ENCODE measurements around the gene NFATC2. TPM values are rescaled to one million over a fixed set of nuclear protein-coding genes. Genes with fewer than 3 reads are reported as not detected.

NFATC2 gene
- total RNA-seq, 2 experiments from 2014 or later = 58.9 to 62.3 TPM

GRCh38 chr20:51413857-51414256 is 128.7 kb downstream of the NFATC2 start:
- Mint-ChIP-seq H3K27me3 (no peaks in the 10 kb centered on the region), H3K36me3 (peaks cover 39% of the 10 kb centered on the region), H3K4me3 (no peak overlapping the region), H3K9me3 (no peaks in the 10 kb centered on the region), H3K4me1 (peaks cover 49% of the 10 kb centered on the region), H3K27ac (peak overlapping the region; percentile 55)
- ATAC-seq (ENCODE audit: low read depth) (no peak), DNase-seq (no peak)
- POLR2A ChIA-PET = interaction anchor here (2.2 kb wide), 1 partner anchor 9 kb away, joined by 7 read pairs; no protein-coding TSS in a partner anchor

GRCh38 chr20:51412951-51413481 is 129.5 kb downstream of the NFATC2 start:
- Mint-ChIP-seq H3K4me3 (no peak overlapping the region), H3K4me1 (peaks cover 49% of the 10 kb centered on the region), H3K27me3 (no peaks in the 10 kb centered on the region), H3K27ac (peak overlapping the region; percentile 56), H3K36me3 (peaks cover 46% of the 10 kb centered on the region), H3K9me3 (no peaks in the 10 kb centered on the region)
- DNase-seq (no peak), ATAC-seq (ENCODE audit: low read depth) (no peak)
- POLR2A ChIA-PET = no interaction called here

- Mint-ChIP-seq H3K4me3 (peak overlapping the region; percentile 16), H3K9me3 (no peaks in the 10 kb centered on the region), H3K27me3 (no peaks in the 10 kb centered on the region), H3K27ac (peak overlapping the region; percentile 68), H3K36me3 (peaks cover 50% of the 10 kb centered on the region), H3K4me1 (peaks cover 46% of the 10 kb centered on the region)
- POLR2A ChIA-PET = no interaction called here
- no peak for DNase-seq
- ATAC-seq (ENCODE audit: low read depth) = no peak
Measured at GRCh38 chr20:51412333-51412871, 130.1 kb downstream of the NFATC2 start.

GRCh38 chr20:51411870-51412269 is 130.6 kb downstream of the NFATC2 start:
- Mint-ChIP-seq H3K36me3 (peaks cover 50% of the 10 kb centered on the region), H3K4me1 (peaks cover 44% of the 10 kb centered on the region), H3K4me3 (no peak overlapping the region), H3K9me3 (no peaks in the 10 kb centered on the region), H3K27ac (peak overlapping the region; percentile 68), H3K27me3 (no peaks in the 10 kb centered on the region)
- ATAC-seq (ENCODE audit: low read depth) (no peak), DNase-seq (no peak)
- POLR2A ChIA-PET = no interaction called here

- H3K9me3 Mint-ChIP-seq = no peaks in the 10 kb centered on the region
- H3K4me3 Mint-ChIP-seq = no peak overlapping the region
- peaks cover 55% of the 10 kb centered on the region for H3K36me3 Mint-ChIP-seq
- DNase-seq (no peak), ATAC-seq (ENCODE audit: low read depth) (no peak)
- H3K27ac Mint-ChIP-seq = peak overlapping the region; percentile 43
- peaks cover 38% of the 10 kb centered on the region for H3K4me1 Mint-ChIP-seq
- POLR2A ChIA-PET = interaction anchor here (0.5 to 0.7 kb wide), 3 partner anchors 11 to 48 kb away, joined by 3 to 5 read pairs (median 3); no protein-coding TSS in a partner anchor
- H3K27me3 Mint-ChIP-seq = no peaks in the 10 kb centered on the region
Measured at GRCh38 chr20:51410586-51411325, 131.8 kb downstream of the NFATC2 start.

- no peak overlapping the region for H3K4me3 Mint-ChIP-seq
- H3K9me3 Mint-ChIP-seq = no peaks in the 10 kb centered on the region
- H3K27ac Mint-ChIP-seq = peak overlapping the region; percentile 23
- ATAC-seq (ENCODE audit: low read depth) (no peak), DNase-seq (no peak)
- POLR2A ChIA-PET = no interaction called here
- H3K27me3 Mint-ChIP-seq = no peaks in the 10 kb centered on the region
- peaks cover 63% of the 10 kb centered on the region for H3K36me3 Mint-ChIP-seq
- peaks cover 45% of the 10 kb centered on the region for H3K4me1 Mint-ChIP-seq
Measured at GRCh38 chr20:51409192-51409880, 133.2 kb downstream of the NFATC2 start.

DNA sequence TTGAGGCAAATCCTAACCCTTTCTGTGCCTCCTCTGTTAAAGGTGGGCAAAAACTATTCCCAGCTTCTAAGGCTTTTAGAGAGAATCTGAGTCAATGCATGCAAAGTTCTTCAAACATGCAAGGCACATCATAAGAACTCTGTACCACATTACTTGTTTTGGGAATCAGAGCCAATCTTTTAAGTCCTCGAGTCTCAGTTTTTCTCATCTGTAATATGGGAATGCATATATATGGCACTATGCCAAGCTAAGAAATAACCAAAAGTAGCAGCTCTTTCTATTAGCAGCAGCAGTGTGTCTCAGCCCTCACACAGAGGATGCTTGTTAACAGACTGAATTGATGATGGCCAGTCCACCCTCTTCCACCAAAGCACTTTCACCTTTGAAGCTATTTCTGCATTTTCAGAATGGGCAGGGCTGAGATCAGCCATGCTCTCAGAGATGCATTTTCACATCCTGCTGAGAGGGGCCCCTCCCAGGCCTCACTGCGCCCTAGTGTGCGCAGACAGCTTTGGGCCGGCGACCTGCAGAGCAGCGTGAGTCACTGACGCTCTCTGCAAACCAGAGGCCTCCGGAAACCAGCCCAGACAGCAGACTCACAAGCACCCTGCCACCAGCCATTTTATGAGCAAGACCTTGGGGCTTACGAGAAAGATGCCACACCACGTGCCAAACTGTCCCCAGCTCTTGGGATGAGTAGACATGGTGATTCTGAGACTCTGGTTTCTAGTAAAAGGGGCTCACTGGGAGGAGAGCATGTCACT is 138.0 kb downstream of the NFATC2 start:
- H3K27me3 Mint-ChIP-seq = no peaks in the 10 kb centered on the region
- peak; percentile 66 for ATAC-seq (ENCODE audit: low read depth)
- H3K36me3 Mint-ChIP-seq = peaks cover 68% of the 10 kb centered on the region
- peak; percentile 62 for DNase-seq
- H3K4me3 Mint-ChIP-seq = peak overlapping the region; percentile 18
- H3K27ac Mint-ChIP-seq = peak overlapping the region; percentile 96
- POLR2A ChIA-PET = interaction anchor here (0.6 to 1.8 kb wide), 9 partner anchors 10 to 190 kb away, joined by 3 to 8 read pairs (median 5); no protein-coding TSS in a partner anchor
- H3K4me1 Mint-ChIP-seq = peaks cover 67% of the 10 kb centered on the region
- no peaks in the 10 kb centered on the region for H3K9me3 Mint-ChIP-seq

GRCh38 chr20:51403466-51404220 is 138.9 kb downstream of the NFATC2 start:
- Mint-ChIP-seq H3K27me3 (no peaks in the 10 kb centered on the region), H3K4me1 (peaks cover 74% of the 10 kb centered on the region), H3K36me3 (peaks cover 63% of the 10 kb centered on the region), H3K9me3 (no peaks in the 10 kb centered on the region), H3K4me3 (peak overlapping the region; percentile 3), H3K27ac (peak overlapping the region; percentile 96)
- ATAC-seq (ENCODE audit: low read depth) = no peak
- POLR2A ChIA-PET = interaction anchor here (0.6 to 1.8 kb wide), 6 partner anchors 10 to 191 kb away, joined by 3 to 8 read pairs (median 4); no protein-coding TSS in a partner anchor
- no peak for DNase-seq

DNA sequence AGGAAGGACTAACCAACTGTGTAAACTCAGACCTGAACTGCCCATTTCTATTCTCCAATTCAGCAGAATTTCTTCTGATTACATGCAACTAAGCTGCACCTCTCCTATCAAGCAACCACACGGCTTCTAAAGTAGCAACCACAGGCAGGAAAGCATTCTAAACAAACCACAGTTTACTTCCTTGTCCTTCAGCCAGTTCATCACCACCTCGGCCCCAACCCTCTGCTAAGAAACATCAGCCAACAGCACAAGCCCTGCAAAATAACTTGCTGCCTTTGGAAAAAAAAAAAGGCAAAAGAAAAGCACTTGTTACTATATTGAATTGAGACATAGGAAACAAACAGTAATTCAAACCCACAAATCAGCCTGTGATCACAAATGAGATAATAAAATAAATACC is 140.3 kb downstream of the NFATC2 start:
- ATAC-seq (ENCODE audit: low read depth) (peak; percentile 40), DNase-seq (no peak)
- Mint-ChIP-seq H3K9me3 (no peaks in the 10 kb centered on the region), H3K27ac (peak overlapping the region; percentile 96), H3K27me3 (no peaks in the 10 kb centered on the region), H3K36me3 (peaks cover 56% of the 10 kb centered on the region), H3K4me3 (peak overlapping the region; percentile 75), H3K4me1 (peaks cover 76% of the 10 kb centered on the region)
- POLR2A ChIA-PET = interaction anchor here (0.9 to 3.0 kb wide), 4 partner anchors 69 to 140 kb away, joined by 3 to 20 read pairs (median 7); partner anchors contain the start of gene NFATC2

GRCh38 chr20:51401496-51401895 is 141.0 kb downstream of the NFATC2 start:
- H3K27me3 Mint-ChIP-seq = no peaks in the 10 kb centered on the region
- DNase-seq (no peak), ATAC-seq (ENCODE audit: low read depth) (no peak)
- peak overlapping the region; percentile 96 for H3K27ac Mint-ChIP-seq
- POLR2A ChIA-PET = interaction anchor here (0.5 to 3.0 kb wide), 5 partner anchors 13 to 140 kb away, joined by 3 to 20 read pairs (median 4); partner anchors contain the start of gene NFATC2
- H3K9me3 Mint-ChIP-seq = no peaks in the 10 kb centered on the region
- H3K4me1 Mint-ChIP-seq = peaks cover 74% of the 10 kb centered on the region
- H3K36me3 Mint-ChIP-seq = peaks cover 51% of the 10 kb centered on the region
- H3K4me3 Mint-ChIP-seq = peak overlapping the region; percentile 75

- POLR2A ChIA-PET = interaction anchor here (1.1 to 3.0 kb wide), 8 partner anchors 10 to 141 kb away, joined by 3 to 20 read pairs (median 3); partner anchors contain the start of gene NFATC2
- Mint-ChIP-seq H3K4me3 (peak overlapping the region; percentile 75), H3K36me3 (peaks cover 40% of the 10 kb centered on the region)
Measured at GRCh38 chr20:51400051-51400926, 142.2 kb downstream of the NFATC2 start.

More at GRCh38 chr20:51400051-51400926, 142.2 kb downstream of the NFATC2 start:
- ATAC-seq (ENCODE audit: low read depth) (peak; percentile 82), DNase-seq (peak; percentile 72)
- Mint-ChIP-seq H3K4me1 (peaks cover 69% of the 10 kb centered on the region), H3K27me3 (no peaks in the 10 kb centered on the region), H3K27ac (peak overlapping the region; percentile 96), H3K9me3 (no peaks in the 10 kb centered on the region)

Measured in activated naive CD8-positive, alpha-beta T cell treated with anti-CD3 and anti-CD28 coated beads, Interleukin-2, amount 10 ng/mL, durations not matched to agents 7 days and 5 days (primary cell).